A549 (cell line): ENCODE data around the gene KLHDC1. TPM values are rescaled to one million over a fixed set of nuclear protein-coding genes. Genes with fewer than 3 reads are reported as not detected.
"Not testable (repeated sequence)": the region's sequence is repeated elsewhere in the genome, so short reads cannot be mapped to it uniquely, and the experiment has no call there.

Experiments used
- ATAC-seq, 2 experiments: fragments of 200-7000 bp in 1 of 2; fragments of >200 bp in 1 of 2; cut with Nextera tagmentation in 1 of 2; cut with Tn5 transposase in 1 of 2; 3 replicates each; pipeline versions ENCODE4 v1.8.0 to v1.9.1; 2018 to 2020; ENCODE audit warnings: mild to moderate bottlenecking in 1 of 2, moderate library complexity in 1 of 2
- CTCF ChIA-PET: fragments of 300-600 bp; sonication (Branson Sonifier 250); formaldehyde crosslinking; extraction: SDS; loops from one replicate; lab custom pipeline; 2021; ENCODE audit warnings: antibody characterized with exemption, inconsistent platforms; lab: Yijun Ruan, JAX
- POLR2A ChIA-PET: fragments of 350-600 bp; formaldehyde crosslinking; extraction: SDS; loops from one replicate; lab custom pipeline; 2021; ENCODE audit warnings: antibody characterized with exemption, inconsistent platforms; lab: Yijun Ruan, JAX
- DNase-seq, 2 experiments: peaks; one replicate each; pipeline versions ENCODE4 v3.0.0 to v3.0.0-alpha.2; 2011 to 2016; ENCODE audit warnings: low read depth in 1 of 2, low spot score in 1 of 2
- FAIRE-seq: peaks from 2 replicates; lab custom pipeline; 2011; peaks lifted over from hg19 to GRCh38; lab: Jason Lieb, UNC
- H3K27ac ChIP-seq, 2 experiments: fragments of >200 bp; sonication (Bioruptor Twin); formaldehyde crosslinking; 3 replicates each; pipeline ENCODE4 v1.5.1; 2016 to 2017
- H3K4me1 ChIP-seq: fragments of >200 bp; sonication (Bioruptor Twin); formaldehyde crosslinking; 3 replicates; pipeline ENCODE4 v1.6.1; 2016
- H3K4me2 ChIP-seq: fragments of >200 bp; sonication (Bioruptor Twin); formaldehyde crosslinking; 3 replicates; pipeline ENCODE4 v1.6.1; 2016
- H3K4me3 ChIP-seq: fragments of >200 bp; sonication (Bioruptor Twin); formaldehyde crosslinking; 3 replicates; pipeline ENCODE4 v1.5.1; 2016
- H3K9me3 ChIP-seq: fragments of >200 bp; sonication (Bioruptor Twin); formaldehyde crosslinking; 3 replicates; pipeline ENCODE4 v1.6.1; 2016
- CBX2 ChIP-seq: fragments of 200-600 bp; sonication (generic); IDR thresholded peaks from 2 replicates; pipeline ENCODE4 v1.6.1; 2016; ENCODE audit warnings: low read depth, mild to moderate bottlenecking, borderline replicate concordance
- CHD2 ChIP-seq: fragments of 150-350 bp; IDR thresholded peaks from 2 replicates; pipeline ENCODE4 v1.6.1; 2014; ENCODE audit warnings: low read length; ENCODE audit not compliant: partially characterized antibody
- EHF ChIP-seq: fragments of 250-450 bp; sonication (Bioruptor Pico); IDR thresholded peaks from 2 replicates; pipeline ENCODE4 v1.5.0; 2020; ENCODE audit warnings: mild to moderate bottlenecking
- ESRRA ChIP-seq: fragments of 150-350 bp; IDR thresholded peaks from 2 replicates; pipeline ENCODE4 v1.6.1; 2014; ENCODE audit warnings: mild to moderate bottlenecking, low read length, borderline replicate concordance
- FOSB ChIP-seq: fragments of 250-450 bp; sonication (Bioruptor Pico); IDR thresholded peaks from 2 replicates; pipeline ENCODE4 v1.5.0; 2020; ENCODE audit warnings: mild to moderate bottlenecking, moderate library complexity
- HOXB13 ChIP-seq: fragments of 250-450 bp; sonication (Bioruptor Pico); IDR thresholded peaks from 2 replicates; pipeline ENCODE4 v1.5.0; 2020; ENCODE audit warnings: low read depth, mild to moderate bottlenecking, moderate library complexity
- KDM1A ChIP-seq: fragments of 200-600 bp; sonication (generic); IDR thresholded peaks from 2 replicates; pipeline ENCODE4 v1.6.1; 2016; ENCODE audit warnings: low read depth, mild to moderate bottlenecking
- PHF8 ChIP-seq: fragments of 200-600 bp; sonication (generic); IDR thresholded peaks from 2 replicates; pipeline ENCODE4 v1.6.1; 2016; ENCODE audit warnings: low read depth, mild to moderate bottlenecking, antibody characterized with exemption, moderate library complexity, borderline replicate concordance
- RARB ChIP-seq: fragments of 250-450 bp; sonication (Bioruptor Pico); IDR thresholded peaks from 2 replicates; pipeline ENCODE4 v1.8.0; 2021; ENCODE audit warnings: mild to moderate bottlenecking, moderate library complexity
- RCOR1 ChIP-seq: fragments of 150-350 bp; IDR thresholded peaks from 2 replicates; pipeline ENCODE4 v1.6.1; 2014; ENCODE audit warnings: antibody characterized with exemption, low read length, low read depth
- RNF2 ChIP-seq: fragments of 200-600 bp; sonication (generic); IDR thresholded peaks from 2 replicates; pipeline ENCODE4 v1.6.1; 2016; ENCODE audit warnings: low read depth, mild to moderate bottlenecking, antibody characterized with exemption, moderate library complexity, borderline replicate concordance
- ZNF302 ChIP-seq: fragments of 250-450 bp; sonication (Bioruptor Pico); IDR thresholded peaks from 2 replicates; pipeline ENCODE4 v1.9.0; 2021; ENCODE audit warnings: inconsistent platforms, mild to moderate bottlenecking, moderate library complexity
- ZSCAN20 ChIP-seq: fragments of 250-450 bp; sonication (Bioruptor Pico); IDR thresholded peaks from 2 replicates; pipeline ENCODE4 v1.8.0; 2022; ENCODE audit warnings: mild to moderate bottlenecking, moderate library complexity
- WGBS: methylation state at CpG from one replicate; pipeline ENCODE4 v1.1.6; 2017; ENCODE audit errors: missing lambda C conversion rate; 5-methylcytosine and 5-hydroxymethylcytosine counted together
- polyA plus RNA-seq, 4 experiments: library from polyadenylated mRNA; depleted of rRNA in 3 of 4; stranded (reverse); fragments of >200 nt; fragmentation: RNase III in 1 of 4; extraction: RNeasy Plus Mini Kit Qiagen cat#74134 plus additional on column Dnase treatment in 1 of 4; gene quantifications; 2 replicates in 3 of 4; 3 replicates in 1 of 4; pipeline ENCODE4 v1.2.3, GENCODE V29; 2011 to 2017
- TF ChIP-seq, protein P1 (sequence below): IDR thresholded peaks from 2 replicates; pipeline ENCODE4 v1.6.1; 2012
- TF ChIP-seq, protein P2 (sequence below): IDR thresholded peaks from 2 replicates; pipeline ENCODE4 v1.6.1; 2012; ENCODE audit warnings: low read depth, borderline replicate concordance
- TF ChIP-seq, protein P3 (sequence below): fragments of 450-650 bp; IDR thresholded peaks from 2 replicates; pipeline ENCODE4 v1.6.1; 2014; ENCODE audit warnings: antibody characterized with exemption
- TF ChIP-seq, protein P4 (sequence below): fragments of 250-450 bp; sonication (Bioruptor Pico); IDR thresholded peaks from 2 replicates; pipeline ENCODE4 v1.5.0; 2021; ENCODE audit warnings: mild to moderate bottlenecking, moderate library complexity, borderline replicate concordance

The KLHDC1 gene
- polyA plus RNA-seq, 2 of the 4 experiments (the other 2 are of a cell fraction), result 0.74 to 1.1 TPM

DNA sequence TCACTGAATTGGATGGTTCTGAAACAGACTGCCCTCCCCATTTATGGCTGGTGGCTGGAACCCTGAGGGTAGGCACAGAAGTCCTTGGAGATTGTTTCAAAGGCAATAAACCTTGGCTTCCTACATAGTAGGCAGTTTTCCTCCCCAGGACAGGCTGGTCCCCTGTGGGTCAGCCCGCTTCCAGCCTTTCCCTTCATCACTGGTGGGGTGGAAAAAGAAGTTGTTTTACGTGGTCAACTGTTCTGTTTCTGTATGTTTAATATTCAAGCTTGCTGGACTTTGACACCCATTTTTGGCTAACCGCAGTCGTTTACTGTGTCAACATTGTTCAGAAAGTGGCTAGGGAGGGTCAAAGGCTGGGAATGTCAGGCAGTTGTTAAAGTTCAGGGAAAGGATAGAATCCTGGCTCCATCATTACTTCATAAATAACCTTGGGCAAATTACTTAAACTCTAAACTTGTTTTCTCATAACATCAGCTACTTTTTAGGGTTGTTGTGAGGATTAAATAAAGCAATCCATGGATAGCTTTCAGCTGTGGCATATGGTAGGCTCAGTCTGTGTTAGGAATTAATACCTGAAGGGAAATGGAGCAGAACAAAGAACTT, 77.4 kb downstream of the KLHDC1 start:
- no peaks in the 10 kb centered on the region for H3K9me3 ChIP-seq
- peak in 1 of 2 experiments; percentile 70 for DNase-seq
- peak overlapping the region; percentile 93 for H3K4me3 ChIP-seq
- peak overlapping the region; percentile 94 to 96 for H3K27ac ChIP-seq
- peak in 1 of 2 experiments; percentile 22; a peak in 3 of 6 replicates for ATAC-seq
- TF ChIP-seq RARB, result peak; percentile 53; the same call in 1 of the 2 replicates
- TF ChIP-seq FOSB (CRISPR knock-in tag), result 0 out of 2 replicates have a peak, but pooled peaks have one; percentile 21
- no peak for TF ChIP-seq CHD2
- TF ChIP-seq, protein P1, sequence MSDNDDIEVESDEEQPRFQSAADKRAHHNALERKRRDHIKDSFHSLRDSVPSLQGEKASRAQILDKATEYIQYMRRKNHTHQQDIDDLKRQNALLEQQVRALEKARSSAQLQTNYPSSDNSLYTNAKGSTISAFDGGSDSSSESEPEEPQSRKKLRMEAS, result peak; percentile 42; the same call in 1 of the 2 replicates
- TF ChIP-seq KDM1A, result no peak
- 4% methylated on average over 4 of the region's 4 CpGs for WGBS
- peak overlapping the region; percentile 99 for H3K4me2 ChIP-seq
- ChIA-PET CTCF (interaction anchor here (1.2 to 6.3 kb wide), 4 partner anchors 11 to 136 kb away, joined by 3 to 38 read pairs (median 12); partner anchors contain the start of gene DNAAF2), POLR2A (interaction anchor here (1.3 to 1.8 kb wide), 3 partner anchors 82 to 136 kb away, joined by 3 to 8 read pairs (median 5); partner anchors contain the start of genes DNAAF2, NEMF and POLE2)
- H3K4me1 ChIP-seq, result peaks cover 33% of the 10 kb centered on the region
- FAIRE-seq, result no peak

DNA sequence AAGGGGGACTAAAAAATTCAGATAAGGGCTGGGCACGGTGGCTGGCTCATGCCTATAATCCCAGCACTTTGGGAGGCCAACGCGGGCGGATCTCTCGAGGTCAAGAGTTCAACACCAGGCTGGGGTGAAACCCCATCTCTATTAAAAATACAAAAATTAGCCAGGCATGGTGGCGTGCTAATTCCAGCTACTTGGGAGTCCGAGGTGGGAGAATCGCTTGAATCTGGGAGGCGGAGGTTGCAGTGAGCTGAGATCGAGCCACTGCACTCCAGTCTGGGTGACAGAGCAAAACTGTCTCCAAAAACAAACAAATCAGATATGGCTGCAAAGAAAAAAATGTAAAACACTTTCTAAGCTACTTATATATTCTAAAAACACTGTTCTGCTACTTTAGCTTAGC, 78.8 kb downstream of the KLHDC1 start:
- H3K4me3 ChIP-seq, DNase-seq, CTCF ChIA-PET, ATAC-seq, FAIRE-seq, H3K9me3 ChIP-seq: not testable (repeated sequence)
- WGBS, result 67% methylated on average over 10 of the region's 10 CpGs
- peak overlapping the region; percentile 99 for H3K4me2 ChIP-seq
- peak overlapping the region in 1 of 2 experiments; percentile 96; a peak in 3 of 6 replicates for H3K27ac ChIP-seq
- H3K4me1 ChIP-seq, result peaks cover 30% of the 10 kb centered on the region
- POLR2A ChIA-PET, result interaction anchor here (0.8 to 1.6 kb wide), 2 partner anchors 137 to 151 kb away, joined by 3 to 5 read pairs; partner anchors contain the start of genes DNAAF2 and RPL36AL

DNA sequence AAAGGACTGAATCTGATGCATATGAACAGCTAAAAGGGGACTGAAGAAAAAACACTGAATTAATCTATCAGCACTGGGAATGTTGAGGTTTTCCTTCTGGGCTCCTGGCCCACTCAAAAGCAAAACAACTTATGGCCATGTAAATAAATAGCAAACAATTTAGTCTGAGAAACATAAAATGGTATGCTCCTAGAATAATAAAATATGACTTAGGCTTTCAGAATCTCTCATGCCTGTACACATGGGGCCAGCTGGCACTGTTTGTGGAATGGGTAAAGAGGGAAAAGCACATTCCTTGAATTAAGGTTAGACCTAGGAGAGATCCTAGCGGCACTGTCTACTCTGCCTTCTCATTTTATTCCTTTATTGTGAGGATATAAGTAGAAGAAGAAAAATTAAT, 81.2 kb downstream of the KLHDC1 start:
- Histone ChIP-seq H3K4me1 (peaks cover 26% of the 10 kb centered on the region), H3K27ac (no peak overlapping the region), H3K4me2 (no peak overlapping the region), H3K4me3 (no peak overlapping the region), H3K9me3 (no peaks in the 10 kb centered on the region)
- POLR2A ChIA-PET, result no interaction called here
- WGBS, result 83% methylated on average over 1 of the region's 1 CpG
- FAIRE-seq, result no peak
- CTCF ChIA-PET, result interaction anchor here (0.6 to 1.4 kb wide), 2 partner anchors 69 to 87 kb away, joined by 3 read pairs; no protein-coding TSS in a partner anchor
- TF ChIP-seq CBX2, result no peak
- TF ChIP-seq, protein P2, sequence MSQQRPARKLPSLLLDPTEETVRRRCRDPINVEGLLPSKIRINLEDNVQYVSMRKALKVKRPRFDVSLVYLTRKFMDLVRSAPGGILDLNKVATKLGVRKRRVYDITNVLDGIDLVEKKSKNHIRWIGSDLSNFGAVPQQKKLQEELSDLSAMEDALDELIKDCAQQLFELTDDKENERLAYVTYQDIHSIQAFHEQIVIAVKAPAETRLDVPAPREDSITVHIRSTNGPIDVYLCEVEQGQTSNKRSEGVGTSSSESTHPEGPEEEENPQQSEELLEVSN, result no peak
- no peak for TF ChIP-seq ESRRA
- TF ChIP-seq HOXB13, result no peak
- TF ChIP-seq ZNF302, result no peak
- TF ChIP-seq, protein P3, sequence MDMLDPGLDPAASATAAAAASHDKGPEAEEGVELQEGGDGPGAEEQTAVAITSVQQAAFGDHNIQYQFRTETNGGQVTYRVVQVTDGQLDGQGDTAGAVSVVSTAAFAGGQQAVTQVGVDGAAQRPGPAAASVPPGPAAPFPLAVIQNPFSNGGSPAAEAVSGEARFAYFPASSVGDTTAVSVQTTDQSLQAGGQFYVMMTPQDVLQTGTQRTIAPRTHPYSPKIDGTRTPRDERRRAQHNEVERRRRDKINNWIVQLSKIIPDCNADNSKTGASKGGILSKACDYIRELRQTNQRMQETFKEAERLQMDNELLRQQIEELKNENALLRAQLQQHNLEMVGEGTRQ, result no peak
- no peak for TF ChIP-seq RCOR1
- no peak for TF ChIP-seq ZSCAN20
- no peak for TF ChIP-seq RNF2
- no peak for TF ChIP-seq EHF (CRISPR knock-in tag)
- TF ChIP-seq CHD2, result no peak
- TF ChIP-seq PHF8, result no peak
- TF ChIP-seq, protein P4, sequence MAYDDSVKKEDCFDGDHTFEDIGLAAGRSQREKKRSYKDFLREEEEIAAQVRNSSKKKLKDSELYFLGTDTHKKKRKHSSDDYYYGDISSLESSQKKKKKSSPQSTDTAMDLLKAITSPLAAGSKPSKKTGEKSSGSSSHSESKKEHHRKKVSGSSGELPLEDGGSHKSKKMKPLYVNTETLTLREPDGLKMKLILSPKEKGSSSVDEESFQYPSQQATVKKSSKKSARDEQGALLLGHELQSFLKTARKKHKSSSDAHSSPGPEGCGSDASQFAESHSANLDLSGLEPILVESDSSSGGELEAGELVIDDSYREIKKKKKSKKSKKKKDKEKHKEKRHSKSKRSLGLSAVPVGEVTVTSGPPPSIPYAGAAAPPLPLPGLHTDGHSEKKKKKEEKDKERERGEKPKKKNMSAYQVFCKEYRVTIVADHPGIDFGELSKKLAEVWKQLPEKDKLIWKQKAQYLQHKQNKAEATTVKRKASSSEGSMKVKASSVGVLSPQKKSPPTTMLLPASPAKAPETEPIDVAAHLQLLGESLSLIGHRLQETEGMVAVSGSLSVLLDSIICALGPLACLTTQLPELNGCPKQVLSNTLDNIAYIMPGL, result no peak
- no peak for ATAC-seq
- DNase-seq, result no peak
